OCI-LY7 (cell line): Measurements from ENCODE around the gene GTPBP10. TPM values are rescaled to one million over a fixed set of nuclear protein-coding genes. Genes with fewer than 3 reads are reported as not detected.

Experiments
- BruUV-seq: library from RNA; stranded (reverse); fragments of 400-500 nt; replicated peaks from 2 replicates; lab custom pipeline; 2021; lab: Mats Ljungman, UMichigan
- CTCF ChIA-PET: fragments of 300-600 bp; sonication (Branson Sonifier 250); formaldehyde crosslinking; loops from one replicate; lab custom pipeline; 2022; ENCODE audit warnings: antibody characterized with exemption; ENCODE audit not compliant: unreplicated experiment; lab: Charles Lee
- POLR2A ChIA-PET: fragments of 300-600 bp; sonication (Branson Sonifier 250); formaldehyde crosslinking; loops from one replicate; lab custom pipeline; 2022; ENCODE audit warnings: antibody characterized with exemption; lab: Charles Lee
- DNase-seq: peaks from one replicate; pipeline ENCODE4 v3.0.0-alpha.2; 2015; ENCODE audit warnings: low spot score
- H2AFZ ChIP-seq: fragments of 200-600 bp; sonication (generic), shearing (Covaris generic); 2 replicates; pipeline ENCODE4 v1.6.1; 2014; ENCODE audit warnings: mild to moderate bottlenecking, antibody characterized with exemption, low read length, moderate library complexity
- H3K27ac ChIP-seq: fragments of 200-600 bp; sonication (generic); 2 replicates; pipeline ENCODE4 v1.5.1; 2014; ENCODE audit warnings: mixed run types, low read depth, mild to moderate bottlenecking, moderate library complexity, low read length, inconsistent platforms; ENCODE audit not compliant: poor library complexity, severe bottlenecking
- H3K36me3 ChIP-seq: fragments of 200-600 bp; sonication (generic); 2 replicates; pipeline ENCODE4 v1.6.1; 2014; ENCODE audit warnings: mild to moderate bottlenecking, antibody characterized with exemption, low read length, moderate library complexity, mixed read lengths; ENCODE audit not compliant: insufficient read depth
- H3K4me1 ChIP-seq: fragments of 200-600 bp; sonication (generic); 2 replicates; pipeline ENCODE4 v1.5.1; 2014; ENCODE audit warnings: mild to moderate bottlenecking, low read length; ENCODE audit not compliant: insufficient read depth, poor library complexity, severe bottlenecking
- H3K4me2 ChIP-seq: fragments of 200-600 bp; sonication (generic); 2 replicates; pipeline ENCODE4 v1.6.1; 2014; ENCODE audit warnings: mild to moderate bottlenecking, low read length
- H3K4me3 ChIP-seq: fragments of 200-600 bp; sonication (generic); 2 replicates; pipeline ENCODE4 v1.5.1; 2014; ENCODE audit warnings: mild to moderate bottlenecking, low read depth, low read length; ENCODE audit not compliant: poor library complexity, severe bottlenecking
- H3K79me2 ChIP-seq: fragments of 200-600 bp; sonication (generic); 2 replicates; pipeline ENCODE4 v1.6.1; 2016; ENCODE audit warnings: low read depth, mild to moderate bottlenecking, low read length, moderate library complexity, mixed read lengths; ENCODE audit not compliant: insufficient read depth
- H3K9me2 ChIP-seq: fragments of 200-600 bp; sonication (generic); 2 replicates; pipeline ENCODE4 v1.6.1; 2016; ENCODE audit warnings: mild to moderate bottlenecking, low read length, mixed read lengths; ENCODE audit not compliant: insufficient read depth
- H3K9me3 ChIP-seq: fragments of 200-600 bp; sonication (generic); 2 replicates; pipeline ENCODE4 v1.6.1; 2014; ENCODE audit warnings: mild to moderate bottlenecking, mixed run types, low read length, mixed read lengths
- H4K20me1 ChIP-seq: fragments of 200-600 bp; sonication (generic); 2 replicates; pipeline ENCODE4 v1.6.1; 2014; ENCODE audit warnings: mild to moderate bottlenecking, antibody characterized with exemption, low read length, moderate library complexity, mixed read lengths; ENCODE audit not compliant: insufficient read depth
- CTCF ChIP-seq: fragments of 200-600 bp; sonication (generic); conservative IDR thresholded peaks from 2 replicates; pipeline ENCODE4 v1.5.1; 2014; ENCODE audit warnings: mild to moderate bottlenecking, antibody characterized with exemption, low read length, moderate library complexity, mixed read lengths
- EZH2phosphoT487 ChIP-seq: fragments of 200-600 bp; sonication (generic); IDR thresholded peaks from 2 replicates; pipeline ENCODE4 v1.6.1; 2018; ENCODE audit warnings: low read depth, borderline replicate concordance, mild to moderate bottlenecking, mixed run types, antibody characterized with exemption, low read length, moderate library complexity, mixed read lengths
- intact Hi-C: fragments of 100-400 bp; cut with micrococcal nuclease; formaldehyde crosslinking; loops from one replicate; pipeline ENCODE4 v1.10.0; 2022; ENCODE audit not compliant: unreplicated experiment
- total RNA-seq, 2 experiments: library from RNA; depleted of rRNA in 1 of 2; stranded (reverse); fragments of >200 nt in 1 of 2; shearing (Covaris generic) in 1 of 2; gene quantifications; 2 replicates each; pipeline ENCODE4 v1.2.3, GENCODE V29; 2014 to 2022

GTPBP10 gene
- total RNA-seq, 2 experiments from 2014 or later: 16.5 to 38.8 TPM

DNA sequence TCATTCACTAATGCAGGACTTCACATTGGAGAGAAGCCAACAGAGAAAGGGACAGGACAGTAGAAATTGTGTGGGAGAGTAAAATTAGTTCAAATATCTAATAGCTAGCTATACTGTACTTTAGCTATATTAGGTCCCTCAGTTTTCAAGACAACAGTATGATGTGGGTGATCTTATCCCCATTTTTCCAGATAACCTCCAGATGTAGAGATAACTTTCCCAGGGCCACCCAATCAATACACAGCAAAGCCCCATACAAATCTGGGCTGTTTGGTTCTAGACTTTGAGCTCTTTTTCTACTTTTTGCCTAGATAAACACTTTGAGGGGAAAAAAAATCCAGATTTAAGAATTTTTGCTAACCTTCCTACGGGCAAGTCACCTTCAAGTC is 56.3 kb downstream of the GTPBP10 start:
- Histone ChIP-seq H3K79me2 (peaks cover 9% of the 10 kb centered on the region; the same call in 1 of the 2 replicates), H2AFZ (peak overlapping the region; percentile 99), H3K4me2 (peak overlapping the region; percentile 84), H4K20me1 (no peaks in the 10 kb centered on the region), H3K4me1 (peaks cover 5% of the 10 kb centered on the region), H3K4me3 (peak overlapping the region; percentile 80), H3K27ac (no peak overlapping the region), H3K36me3 (peaks cover 21% of the 10 kb centered on the region), H3K9me2 (no peaks in the 10 kb centered on the region), H3K9me3 (0 out of 2 replicates have a peak, but pooled peaks cover 4% of the 10 kb centered on the region)
- ChIA-PET CTCF (no interaction called here), POLR2A (interaction anchor here (0.7 to 1.9 kb wide), 4 partner anchors 13 to 1576 kb away, joined by 3 to 17 read pairs (median 4); no protein-coding TSS in a partner anchor)
- no TSS peak for BruUV-seq
- no peak for DNase-seq
- intact Hi-C loops: loop anchor here (1.0 to 5.0 kb wide), 2 partner anchors 56 to 1540 kb away; partner anchors contain the start of genes AKAP9 and GTPBP10
- no peak for TF ChIP-seq EZH2phosphoT487
- no peak for TF ChIP-seq CTCF

DNA sequence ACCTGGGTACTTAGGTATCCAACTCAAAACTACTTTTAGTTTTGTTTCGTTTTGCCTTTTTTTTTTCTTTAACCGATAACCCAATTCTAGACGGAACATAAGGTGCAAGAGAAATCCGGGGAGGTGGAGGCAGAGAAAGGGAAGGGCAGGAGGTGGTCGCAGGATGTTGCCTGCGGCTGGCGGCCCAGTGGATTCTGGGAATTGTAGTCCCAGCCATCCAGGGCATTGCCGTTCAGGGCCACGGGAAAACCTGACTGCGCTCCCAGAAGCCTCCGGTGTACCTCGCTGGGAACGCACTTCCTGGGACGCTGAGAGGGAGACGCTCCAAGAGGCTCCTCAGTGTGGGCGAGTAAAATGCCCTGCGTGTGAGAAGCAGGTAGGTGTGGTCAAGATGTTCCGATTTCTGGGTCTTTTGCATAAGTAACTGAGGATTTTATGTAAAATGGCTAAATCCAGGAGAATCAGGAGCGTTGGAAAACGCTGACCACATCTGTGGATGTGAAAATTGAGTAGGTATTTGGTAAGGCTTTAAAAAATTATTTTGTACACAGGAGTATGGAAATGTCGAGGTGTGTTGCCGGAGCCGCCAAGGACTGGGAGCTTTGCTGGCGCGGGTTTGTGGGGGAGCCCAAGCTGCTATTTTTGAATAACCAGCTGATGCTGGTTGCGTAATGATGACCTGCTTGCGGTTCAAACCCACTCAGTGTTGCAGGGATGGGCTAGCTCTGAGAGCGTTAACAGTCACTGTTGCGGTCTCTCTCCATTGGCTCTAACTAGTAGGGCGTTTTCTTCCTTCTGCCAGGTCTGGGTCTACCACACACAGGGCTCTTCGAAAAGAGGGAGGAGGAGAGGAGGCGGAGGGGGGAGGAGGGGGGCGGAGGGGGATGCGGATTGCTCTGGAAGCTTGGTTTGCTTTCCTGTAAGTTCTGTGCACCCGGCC is 56.9 kb downstream of the GTPBP10 start, which contains the start of gene CLDN12:
TSS of gene CLDN12 (plus strand) at position 288 of the 940 bp plus-strand sequence. CDS start 9,216 bp downstream, outside the sequence.
- POLR2A ChIA-PET: interaction anchor here (0.6 to 1.9 kb wide), 6 partner anchors 13 to 1575 kb away, joined by 3 to 17 read pairs (median 4); no protein-coding TSS in a partner anchor
- Histone ChIP-seq H3K27ac (peak within 1 kb of the TSS; percentile 37), H3K36me3 (peaks cover 27% of the 10 kb centered on the region), H3K4me1 (peaks cover 5% of the 10 kb centered on the region), H3K4me3 (peak within 1 kb of the TSS; percentile 80), H4K20me1 (no peaks in the 10 kb centered on the region), H3K79me2 (peaks cover 9% of the 10 kb centered on the region; the same call in 1 of the 2 replicates), H2AFZ (peak within 1 kb of the TSS; percentile 99), H3K4me2 (peak within 1 kb of the TSS; percentile 84), H3K9me2 (no peaks in the 10 kb centered on the region), H3K9me3 (0 out of 2 replicates have a peak, but pooled peaks cover 2% of the 10 kb centered on the region)
- TF ChIP-seq EZH2phosphoT487: no peak
- TF ChIP-seq CTCF: no peak
- BruUV-seq: no TSS peak
- DNase-seq: peak; percentile 82
- intact Hi-C loops: loop anchor here (1.0 to 5.0 kb wide), 2 partner anchors 57 to 1539 kb away; partner anchors contain the start of genes AKAP9 and GTPBP10
- CTCF ChIA-PET: no interaction called here
